HepG2 (cell line): ENCODE measurements around the gene IL21R. TPM values are rescaled to one million over a fixed set of nuclear protein-coding genes. Genes with fewer than 3 reads are reported as not detected.

ENCODE experiments used
- HCFC1 ChIP-seq: fragments of 150-350 bp; IDR thresholded peaks from 2 replicates; pipeline ENCODE4 v1.6.1; 2014; ENCODE audit warnings: low read depth, low read length
- JUNB ChIP-seq: sonication (generic); formaldehyde crosslinking; IDR thresholded peaks from 2 replicates; pipeline ENCODE4 v1.8.0; 2022; ENCODE audit warnings: missing genetic modification reagents, mild to moderate bottlenecking, borderline replicate concordance
- POGZ ChIP-seq: sonication (generic); formaldehyde crosslinking; IDR thresholded peaks from 2 replicates; pipeline ENCODE4 v1.4.0; 2020; ENCODE audit warnings: mild to moderate bottlenecking, missing genetic modification reagents
- ZIK1 ChIP-seq: sonication (generic); formaldehyde crosslinking; IDR thresholded peaks from 2 replicates; pipeline ENCODE4 v1.5.0; 2020; ENCODE audit warnings: mild to moderate bottlenecking, low read depth, missing genetic modification reagents, borderline replicate concordance
- ZSCAN9 ChIP-seq: IDR thresholded peaks from 2 replicates; pipeline ENCODE4 v1.6.1; 2016; ENCODE audit warnings: borderline replicate concordance
- polyA plus RNA-seq, 8 experiments: library from polyadenylated mRNA; depleted of rRNA in 3 of 8; stranded (reverse) in 7 of 8; unstranded in 1 of 8; fragments of >200 nt; fragmentation: Illumina TruSeq in 4 of 8; extraction: Trizol in 4 of 8; gene quantifications; 2 replicates each; pipeline versions ENCODE4 v1.2.1 to v1.2.3, GENCODE V29; 2011 to 2016; ENCODE audit warnings: low read depth in 4 of 8, missing spikeins in 1 of 8, mixed read lengths in 1 of 8; ENCODE audit not compliant: insufficient read depth in 1 of 8
- total RNA-seq, 5 experiments: library from RNA; depleted of rRNA; stranded (reverse); fragments of >200 nt; fragmentation: Illumina TruSeq; extraction: Trizol; gene quantifications; 2 replicates each; pipeline ENCODE4 v1.2.3, GENCODE V29; 2016; ENCODE audit warnings: low read depth in 1 of 5
- TF ChIP-seq, protein P1 (sequence below): sonication (generic); formaldehyde crosslinking; IDR thresholded peaks from 2 replicates; pipeline ENCODE4 v1.5.1; 2020; ENCODE audit warnings: mild to moderate bottlenecking, missing genetic modification reagents, borderline replicate concordance
- TF ChIP-seq, protein P2 (sequence below): sonication (generic); formaldehyde crosslinking; conservative IDR thresholded peaks from 2 replicates; pipeline ENCODE4 v1.4.0; 2020; ENCODE audit warnings: mild to moderate bottlenecking, missing genetic modification reagents, moderate library complexity
- TF ChIP-seq, protein P3 (sequence below): sonication (generic); formaldehyde crosslinking; IDR thresholded peaks from one replicate; pipeline ENCODE4 v1.5.1; 2020; ENCODE audit warnings: mild to moderate bottlenecking, missing genetic modification reagents; ENCODE audit errors: not compliant biosample characterization
- TF ChIP-seq, protein P4 (sequence below): IDR thresholded peaks from 2 replicates; pipeline ENCODE4 v1.6.1; 2016; ENCODE audit warnings: mild to moderate bottlenecking

The IL21R gene
- total and polyA plus RNA-seq, 2 of the 13 experiments (the other 11 are each of a cell fraction or from before 2014, with no cell fraction given), result 0.49 to 0.64 TPM

DNA sequence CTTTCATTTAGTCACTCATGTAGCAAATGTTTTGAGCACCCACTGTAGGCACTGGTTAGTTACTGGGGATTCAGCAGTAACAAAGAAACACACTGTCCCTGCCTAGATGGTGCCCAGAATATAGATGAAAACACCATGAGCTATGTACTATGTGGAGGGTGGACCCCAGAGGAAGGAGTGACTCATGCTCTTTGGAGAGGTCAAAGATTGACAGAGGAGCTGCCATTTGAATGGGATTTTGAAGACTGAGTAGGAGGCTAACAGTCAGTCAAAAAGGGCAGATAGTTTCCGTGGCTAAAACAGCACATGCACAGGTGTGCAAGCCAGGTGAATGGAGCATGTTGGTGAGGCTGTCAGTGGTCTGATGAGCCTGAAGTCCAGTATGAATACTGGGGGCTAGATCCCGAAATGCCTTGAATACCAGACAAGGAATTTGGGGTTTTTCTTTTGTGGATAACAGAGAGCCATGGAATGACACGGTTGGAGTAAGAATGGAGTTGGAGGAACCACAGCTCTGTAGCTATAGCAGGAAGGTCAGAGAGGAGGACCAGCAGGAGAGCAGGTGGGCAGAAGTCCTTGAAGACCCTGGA lies 6.1 kb downstream of the IL21R start (continued):
- TF ChIP-seq, protein P1, sequence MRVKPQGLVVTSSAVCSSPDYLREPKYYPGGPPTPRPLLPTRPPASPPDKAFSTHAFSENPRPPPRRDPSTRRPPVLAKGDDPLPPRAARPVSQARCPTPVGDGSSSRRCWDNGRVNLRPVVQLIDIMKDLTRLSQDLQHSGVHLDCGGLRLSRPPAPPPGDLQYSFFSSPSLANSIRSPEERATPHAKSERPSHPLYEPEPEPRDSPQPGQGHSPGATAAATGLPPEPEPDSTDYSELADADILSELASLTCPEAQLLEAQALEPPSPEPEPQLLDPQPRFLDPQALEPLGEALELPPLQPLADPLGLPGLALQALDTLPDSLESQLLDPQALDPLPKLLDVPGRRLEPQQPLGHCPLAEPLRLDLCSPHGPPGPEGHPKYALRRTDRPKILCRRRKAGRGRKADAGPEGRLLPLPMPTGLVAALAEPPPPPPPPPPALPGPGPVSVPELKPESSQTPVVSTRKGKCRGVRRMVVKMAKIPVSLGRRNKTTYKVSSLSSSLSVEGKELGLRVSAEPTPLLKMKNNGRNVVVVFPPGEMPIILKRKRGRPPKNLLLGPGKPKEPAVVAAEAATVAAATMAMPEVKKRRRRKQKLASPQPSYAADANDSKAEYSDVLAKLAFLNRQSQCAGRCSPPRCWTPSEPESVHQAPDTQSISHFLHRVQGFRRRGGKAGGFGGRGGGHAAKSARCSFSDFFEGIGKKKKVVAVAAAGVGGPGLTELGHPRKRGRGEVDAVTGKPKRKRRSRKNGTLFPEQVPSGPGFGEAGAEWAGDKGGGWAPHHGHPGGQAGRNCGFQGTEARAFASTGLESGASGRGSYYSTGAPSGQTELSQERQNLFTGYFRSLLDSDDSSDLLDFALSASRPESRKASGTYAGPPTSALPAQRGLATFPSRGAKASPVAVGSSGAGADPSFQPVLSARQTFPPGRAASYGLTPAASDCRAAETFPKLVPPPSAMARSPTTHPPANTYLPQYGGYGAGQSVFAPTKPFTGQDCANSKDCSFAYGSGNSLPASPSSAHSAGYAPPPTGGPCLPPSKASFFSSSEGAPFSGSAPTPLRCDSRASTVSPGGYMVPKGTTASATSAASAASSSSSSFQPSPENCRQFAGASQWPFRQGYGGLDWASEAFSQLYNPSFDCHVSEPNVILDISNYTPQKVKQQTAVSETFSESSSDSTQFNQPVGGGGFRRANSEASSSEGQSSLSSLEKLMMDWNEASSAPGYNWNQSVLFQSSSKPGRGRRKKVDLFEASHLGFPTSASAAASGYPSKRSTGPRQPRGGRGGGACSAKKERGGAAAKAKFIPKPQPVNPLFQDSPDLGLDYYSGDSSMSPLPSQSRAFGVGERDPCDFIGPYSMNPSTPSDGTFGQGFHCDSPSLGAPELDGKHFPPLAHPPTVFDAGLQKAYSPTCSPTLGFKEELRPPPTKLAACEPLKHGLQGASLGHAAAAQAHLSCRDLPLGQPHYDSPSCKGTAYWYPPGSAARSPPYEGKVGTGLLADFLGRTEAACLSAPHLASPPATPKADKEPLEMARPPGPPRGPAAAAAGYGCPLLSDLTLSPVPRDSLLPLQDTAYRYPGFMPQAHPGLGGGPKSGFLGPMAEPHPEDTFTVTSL (CRISPR knock-in tag), result peak; percentile 54; the same call in 1 of the 2 replicates
- TF ChIP-seq, protein P2, sequence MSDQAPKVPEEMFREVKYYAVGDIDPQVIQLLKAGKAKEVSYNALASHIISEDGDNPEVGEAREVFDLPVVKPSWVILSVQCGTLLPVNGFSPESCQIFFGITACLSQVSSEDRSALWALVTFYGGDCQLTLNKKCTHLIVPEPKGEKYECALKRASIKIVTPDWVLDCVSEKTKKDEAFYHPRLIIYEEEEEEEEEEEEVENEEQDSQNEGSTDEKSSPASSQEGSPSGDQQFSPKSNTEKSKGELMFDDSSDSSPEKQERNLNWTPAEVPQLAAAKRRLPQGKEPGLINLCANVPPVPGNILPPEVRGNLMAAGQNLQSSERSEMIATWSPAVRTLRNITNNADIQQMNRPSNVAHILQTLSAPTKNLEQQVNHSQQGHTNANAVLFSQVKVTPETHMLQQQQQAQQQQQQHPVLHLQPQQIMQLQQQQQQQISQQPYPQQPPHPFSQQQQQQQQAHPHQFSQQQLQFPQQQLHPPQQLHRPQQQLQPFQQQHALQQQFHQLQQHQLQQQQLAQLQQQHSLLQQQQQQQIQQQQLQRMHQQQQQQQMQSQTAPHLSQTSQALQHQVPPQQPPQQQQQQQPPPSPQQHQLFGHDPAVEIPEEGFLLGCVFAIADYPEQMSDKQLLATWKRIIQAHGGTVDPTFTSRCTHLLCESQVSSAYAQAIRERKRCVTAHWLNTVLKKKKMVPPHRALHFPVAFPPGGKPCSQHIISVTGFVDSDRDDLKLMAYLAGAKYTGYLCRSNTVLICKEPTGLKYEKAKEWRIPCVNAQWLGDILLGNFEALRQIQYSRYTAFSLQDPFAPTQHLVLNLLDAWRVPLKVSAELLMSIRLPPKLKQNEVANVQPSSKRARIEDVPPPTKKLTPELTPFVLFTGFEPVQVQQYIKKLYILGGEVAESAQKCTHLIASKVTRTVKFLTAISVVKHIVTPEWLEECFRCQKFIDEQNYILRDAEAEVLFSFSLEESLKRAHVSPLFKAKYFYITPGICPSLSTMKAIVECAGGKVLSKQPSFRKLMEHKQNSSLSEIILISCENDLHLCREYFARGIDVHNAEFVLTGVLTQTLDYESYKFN (CRISPR knock-in tag), result peak; percentile 43; the same call in 1 of the 2 replicates
- TF ChIP-seq POGZ (CRISPR knock-in tag) (0 out of 2 replicates have a peak, but pooled peaks have one; percentile 32), ZSCAN9 (CRISPR knock-in tag) (peak; percentile 64; the same call in 1 of the 2 replicates), HCFC1 (no peak), ZIK1 (CRISPR knock-in tag) (no peak), JUNB (CRISPR knock-in tag) (peak; percentile 90)
- TF ChIP-seq, protein P3, sequence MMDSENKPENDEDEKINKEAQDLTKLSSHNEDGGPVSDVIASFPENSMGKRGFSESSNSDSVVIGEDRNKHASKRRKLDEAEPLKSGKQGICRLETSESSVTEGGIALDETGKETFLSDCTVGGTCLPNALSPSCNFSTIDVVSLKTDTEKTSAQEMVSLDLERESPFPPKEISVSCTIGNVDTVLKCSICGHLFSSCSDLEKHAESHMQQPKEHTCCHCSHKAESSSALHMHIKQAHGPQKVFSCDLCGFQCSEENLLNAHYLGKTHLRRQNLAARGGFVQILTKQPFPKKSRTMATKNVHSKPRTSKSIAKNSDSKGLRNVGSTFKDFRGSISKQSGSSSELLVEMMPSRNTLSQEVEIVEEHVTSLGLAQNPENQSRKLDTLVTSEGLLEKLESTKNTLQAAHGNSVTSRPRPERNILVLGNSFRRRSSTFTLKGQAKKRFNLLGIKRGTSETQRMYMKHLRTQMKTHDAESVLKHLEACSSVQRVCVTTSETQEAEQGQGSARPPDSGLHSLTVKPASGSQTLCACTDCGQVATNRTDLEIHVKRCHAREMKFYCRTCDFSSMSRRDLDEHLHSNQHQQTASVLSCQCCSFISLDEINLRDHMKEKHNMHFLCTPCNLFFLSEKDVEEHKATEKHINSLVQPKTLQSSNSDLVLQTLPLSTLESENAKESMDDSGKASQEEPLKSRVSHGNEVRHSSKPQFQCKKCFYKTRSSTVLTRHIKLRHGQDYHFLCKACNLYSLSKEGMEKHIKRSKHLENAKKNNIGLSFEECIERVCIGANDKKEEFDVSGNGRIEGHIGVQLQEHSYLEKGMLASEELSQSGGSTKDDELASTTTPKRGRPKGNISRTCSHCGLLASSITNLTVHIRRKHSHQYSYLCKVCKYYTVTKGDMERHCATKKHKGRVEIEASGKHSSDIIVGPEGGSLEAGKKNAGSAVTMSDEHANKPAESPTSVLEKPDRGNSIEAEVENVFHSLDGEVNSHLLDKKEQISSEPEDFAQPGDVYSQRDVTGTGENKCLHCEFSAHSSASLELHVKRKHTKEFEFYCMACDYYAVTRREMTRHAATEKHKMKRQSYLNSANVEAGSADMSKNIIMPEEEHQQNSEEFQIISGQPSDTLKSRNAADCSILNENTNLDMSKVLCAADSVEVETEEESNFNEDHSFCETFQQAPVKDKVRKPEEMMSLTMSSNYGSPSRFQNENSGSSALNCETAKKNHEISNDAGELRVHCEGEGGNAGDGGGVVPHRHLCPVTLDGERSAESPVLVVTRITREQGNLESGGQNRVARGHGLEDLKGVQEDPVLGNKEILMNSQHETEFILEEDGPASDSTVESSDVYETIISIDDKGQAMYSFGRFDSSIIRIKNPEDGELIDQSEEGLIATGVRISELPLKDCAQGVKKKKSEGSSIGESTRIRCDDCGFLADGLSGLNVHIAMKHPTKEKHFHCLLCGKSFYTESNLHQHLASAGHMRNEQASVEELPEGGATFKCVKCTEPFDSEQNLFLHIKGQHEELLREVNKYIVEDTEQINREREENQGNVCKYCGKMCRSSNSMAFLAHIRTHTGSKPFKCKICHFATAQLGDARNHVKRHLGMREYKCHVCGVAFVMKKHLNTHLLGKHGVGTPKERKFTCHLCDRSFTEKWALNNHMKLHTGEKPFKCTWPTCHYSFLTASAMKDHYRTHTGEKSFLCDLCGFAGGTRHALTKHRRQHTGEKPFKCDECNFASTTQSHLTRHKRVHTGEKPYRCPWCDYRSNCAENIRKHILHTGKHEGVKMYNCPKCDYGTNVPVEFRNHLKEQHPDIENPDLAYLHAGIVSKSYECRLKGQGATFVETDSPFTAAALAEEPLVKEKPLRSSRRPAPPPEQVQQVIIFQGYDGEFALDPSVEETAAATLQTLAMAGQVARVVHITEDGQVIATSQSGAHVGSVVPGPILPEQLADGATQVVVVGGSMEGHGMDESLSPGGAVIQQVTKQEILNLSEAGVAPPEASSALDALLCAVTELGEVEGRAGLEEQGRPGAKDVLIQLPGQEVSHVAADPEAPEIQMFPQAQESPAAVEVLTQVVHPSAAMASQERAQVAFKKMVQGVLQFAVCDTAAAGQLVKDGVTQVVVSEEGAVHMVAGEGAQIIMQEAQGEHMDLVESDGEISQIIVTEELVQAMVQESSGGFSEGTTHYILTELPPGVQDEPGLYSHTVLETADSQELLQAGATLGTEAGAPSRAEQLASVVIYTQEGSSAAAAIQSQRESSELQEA (CRISPR knock-in tag), result peak; percentile 39
- TF ChIP-seq, protein P4, sequence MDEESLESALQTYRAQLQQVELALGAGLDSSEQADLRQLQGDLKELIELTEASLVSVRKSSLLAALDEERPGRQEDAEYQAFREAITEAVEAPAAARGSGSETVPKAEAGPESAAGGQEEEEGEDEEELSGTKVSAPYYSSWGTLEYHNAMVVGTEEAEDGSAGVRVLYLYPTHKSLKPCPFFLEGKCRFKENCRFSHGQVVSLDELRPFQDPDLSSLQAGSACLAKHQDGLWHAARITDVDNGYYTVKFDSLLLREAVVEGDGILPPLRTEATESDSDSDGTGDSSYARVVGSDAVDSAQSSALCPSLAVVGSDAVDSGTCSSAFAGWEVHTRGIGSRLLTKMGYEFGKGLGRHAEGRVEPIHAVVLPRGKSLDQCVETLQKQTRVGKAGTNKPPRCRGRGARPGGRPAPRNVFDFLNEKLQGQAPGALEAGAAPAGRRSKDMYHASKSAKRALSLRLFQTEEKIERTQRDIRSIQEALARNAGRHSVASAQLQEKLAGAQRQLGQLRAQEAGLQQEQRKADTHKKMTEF (CRISPR knock-in tag), result peak; percentile 30; the same call in 1 of the 2 replicates
